H1 (cell line): ENCODE data around the gene ZNF70. TPM values are rescaled to one million over a fixed set of nuclear protein-coding genes. Genes with fewer than 3 reads are reported as not detected.

Source experiments
- CTCF ChIA-PET: fragments of 300-600 bp; sonication (Branson Sonifier 250); formaldehyde crosslinking; loops from one replicate; lab custom pipeline; 2021; ENCODE audit not compliant: partially characterized antibody; lab: Charles Lee
- POLR2A ChIA-PET: fragments of 300-600 bp; sonication (Branson Sonifier 250); formaldehyde crosslinking; loops from one replicate; lab custom pipeline; 2021; ENCODE audit warnings: inconsistent platforms; ENCODE audit not compliant: partially characterized antibody; lab: Charles Lee
- DNase-seq, 2 experiments: peaks; one replicate each; pipeline versions ENCODE4 v3.0.0 to v3.0.0-alpha.2; 2010 to 2022; ENCODE audit warnings: low spot score in 2 of 2, low read depth in 1 of 2, mixed read lengths in 1 of 2
- FAIRE-seq: peaks from 2 replicates; lab custom pipeline; 2011; peaks lifted over from hg19 to GRCh38; lab: Jason Lieb, UNC
- H2AFZ ChIP-seq: 2 replicates; pipeline ENCODE4 v1.8.1; 2012; ENCODE audit warnings: low read length, inconsistent platforms
- H2AK5ac ChIP-seq: 2 replicates; pipeline ENCODE4 v1.6.1; 2013; ENCODE audit warnings: low read depth, low read length
- H2BK120ac ChIP-seq: replicated peaks from 2 replicates; pipeline ENCODE3; 2013; ENCODE audit warnings: low read depth, low read length, inconsistent platforms
- H2BK12ac ChIP-seq: 2 replicates; pipeline ENCODE4 v1.6.1; 2013; ENCODE audit warnings: low read depth, low read length
- H2BK15ac ChIP-seq: 2 replicates; pipeline ENCODE4 v1.6.1; 2013; ENCODE audit warnings: low read length
- H2BK20ac ChIP-seq: 2 replicates; pipeline ENCODE4 v1.6.1; 2013; ENCODE audit warnings: low read length
- H2BK5ac ChIP-seq: 2 replicates; pipeline ENCODE4 v1.6.1; 2013; ENCODE audit warnings: low read depth, low read length
- H3K14ac ChIP-seq: 2 replicates; pipeline ENCODE4 v1.6.1; 2013; ENCODE audit warnings: inconsistent platforms; ENCODE audit not compliant: insufficient read length
- H3K18ac ChIP-seq: 2 replicates; pipeline ENCODE4 v1.6.1; 2013; ENCODE audit warnings: low read length; ENCODE audit errors: extremely low read depth
- H3K23ac ChIP-seq: 2 replicates; pipeline ENCODE4 v1.6.1; 2013; ENCODE audit warnings: inconsistent platforms; ENCODE audit not compliant: insufficient read length
- H3K23me2 ChIP-seq: 2 replicates; pipeline ENCODE4 v1.6.1; 2013; ENCODE audit warnings: low read depth, low read length
- H3K27ac ChIP-seq: 2 replicates; pipeline ENCODE4 v1.6.1; 2011; ENCODE audit warnings: low read depth, low read length, inconsistent platforms
- H3K27me3 ChIP-seq, 4 experiments: replicated peaks in 1 of 4; 1 replicate in 1 of 4; 2 replicates in 3 of 4; pipeline versions ENCODE4 v1.6.1 to v1.8.1; 2011 to 2013; ENCODE audit warnings: low read length in 3 of 4, mild to moderate bottlenecking in 3 of 4, inconsistent platforms in 2 of 4, mixed read lengths in 2 of 4, moderate library complexity in 1 of 4; ENCODE audit not compliant: control insufficient read depth in 3 of 4, insufficient read depth in 3 of 4; ENCODE audit errors: extremely low read depth in 1 of 4
- H3K36me3 ChIP-seq, 4 experiments: 2 replicates each; pipeline versions ENCODE4 v1.6.1 to v1.8.1; 2011 to 2013; ENCODE audit warnings: mild to moderate bottlenecking in 4 of 4, low read length in 3 of 4, moderate library complexity in 2 of 4, control low read depth in 1 of 4, inconsistent platforms in 1 of 4; ENCODE audit not compliant: insufficient read depth in 4 of 4, control insufficient read depth in 2 of 4
- H3K4ac ChIP-seq: replicated peaks from 2 replicates; pipeline ENCODE3; 2013; ENCODE audit warnings: low read length, low read depth, mixed read lengths, inconsistent platforms; ENCODE audit not compliant: insufficient read length
- H3K4me1 ChIP-seq, 4 experiments: replicated peaks in 1 of 4; 1 replicate in 1 of 4; 2 replicates in 3 of 4; pipeline versions ENCODE4 v1.6.1 to v1.8.1; 2011 to 2013; ENCODE audit warnings: low read length in 3 of 4, inconsistent platforms in 2 of 4, mixed read lengths in 1 of 4; ENCODE audit not compliant: insufficient read depth in 4 of 4, control insufficient read depth in 3 of 4
- H3K4me2 ChIP-seq, 2 experiments: 2 replicates each; pipeline versions ENCODE4 v1.6.1 to v1.8.1; 2011 to 2013; ENCODE audit warnings: low read depth in 2 of 2, low read length in 2 of 2, control low read depth in 1 of 2, inconsistent platforms in 1 of 2, mild to moderate bottlenecking in 1 of 2; ENCODE audit not compliant: insufficient read depth in 1 of 2
- H3K4me3 ChIP-seq, 4 experiments: fragments of 200-600, 300-600 bp in 1 of 4; sonication (generic), shearing (Covaris generic), sonication (Bioruptor Twin) in 1 of 4; 2 replicates each; pipeline versions ENCODE4 v1.5.1 to v1.8.1; 2011 to 2016; ENCODE audit warnings: low read length in 4 of 4, low read depth in 3 of 4, control low read depth in 2 of 4, inconsistent platforms in 2 of 4, mild to moderate bottlenecking in 2 of 4, mixed read lengths in 1 of 4, moderate library complexity in 1 of 4; ENCODE audit not compliant: insufficient read depth in 2 of 4; ENCODE audit errors: extremely low read depth in 1 of 4
- H3K56ac ChIP-seq: replicated peaks from 2 replicates; pipeline ENCODE3; 2013; ENCODE audit warnings: low read depth, mild to moderate bottlenecking, mixed read lengths, low read length, inconsistent platforms; ENCODE audit not compliant: insufficient read length
- H3K79me1 ChIP-seq: 2 replicates; pipeline ENCODE4 v1.6.1; 2013; ENCODE audit warnings: low read depth, low read length, control low read depth
- H3K79me2 ChIP-seq, 2 experiments: 2 replicates each; pipeline versions ENCODE4 v1.6.1 to v1.8.1; 2012 to 2013; ENCODE audit warnings: low read length in 2 of 2, mild to moderate bottlenecking in 2 of 2, inconsistent platforms in 1 of 2; ENCODE audit not compliant: insufficient read depth in 2 of 2, control insufficient read depth in 1 of 2
- H3K9ac ChIP-seq, 4 experiments: replicated peaks in 1 of 4; 1 replicate in 1 of 4; 2 replicates in 3 of 4; pipeline versions ENCODE4 v1.6.1 to v1.8.1; 2011 to 2013; ENCODE audit warnings: low read depth in 3 of 4, low read length in 3 of 4, control low read depth in 2 of 4, mild to moderate bottlenecking in 2 of 4, moderate library complexity in 2 of 4, inconsistent platforms in 1 of 4; ENCODE audit errors: extremely low read depth in 1 of 4
- H3K9me3 ChIP-seq, 2 experiments: 2 replicates each; pipeline versions ENCODE4 v1.6.1 to v1.8.1; 2012 to 2013; ENCODE audit warnings: mild to moderate bottlenecking in 2 of 2, moderate library complexity in 2 of 2, control low read depth in 1 of 2, inconsistent platforms in 1 of 2, low read depth in 1 of 2, low read length in 1 of 2, mixed read lengths in 1 of 2; ENCODE audit not compliant: insufficient read depth in 2 of 2
- H4K20me1 ChIP-seq, 2 experiments: replicated peaks in 1 of 2; 2 replicates each; pipeline versions ENCODE3 to v1.8.1; 2011 to 2013; ENCODE audit warnings: inconsistent platforms in 2 of 2, low read length in 2 of 2, mild to moderate bottlenecking in 1 of 2; ENCODE audit not compliant: insufficient read depth in 2 of 2, control insufficient read depth in 1 of 2
- H4K5ac ChIP-seq: 2 replicates; pipeline ENCODE4 v1.6.1; 2013; ENCODE audit warnings: low read length, low read depth, mixed read lengths, inconsistent platforms; ENCODE audit not compliant: insufficient read length
- H4K8ac ChIP-seq: 2 replicates; pipeline ENCODE4 v1.8.0; 2013; ENCODE audit warnings: mild to moderate bottlenecking, moderate library complexity, low read length, inconsistent platforms; ENCODE audit not compliant: insufficient read depth; ENCODE audit errors: extremely low read depth
- H4K91ac ChIP-seq: replicated peaks from 2 replicates; pipeline ENCODE3; 2013; ENCODE audit warnings: low read length, mixed read lengths, inconsistent platforms; ENCODE audit not compliant: insufficient read length
- JUN ChIP-seq: IDR thresholded peaks from 2 replicates; pipeline ENCODE4 v1.6.1; 2011; ENCODE audit warnings: low read depth, mild to moderate bottlenecking, improper control_type of control experiment, low read length
- WGBS, 2 experiments: shearing (Covaris generic) in 1 of 2; methylation state at CpG; one replicate each; pipeline versions ENCODE4 v1.1.6 to v1.1.7; 2013 to 2015; ENCODE audit warnings: low lambda C conversion rate in 2 of 2, mixed read lengths in 2 of 2, inconsistent platforms in 1 of 2, low coverage in 1 of 2, missing lambda C conversion rate in 1 of 2; ENCODE audit not compliant: insufficient replicate concordance in 2 of 2, insufficient coverage in 1 of 2, insufficient read length in 1 of 2; ENCODE audit errors: extremely low coverage in 1 of 2, missing lambda C conversion rate in 1 of 2; 5-methylcytosine and 5-hydroxymethylcytosine counted together
- polyA plus RNA-seq, 7 experiments: library from polyadenylated mRNA; depleted of rRNA in 3 of 7; stranded (reverse) in 5 of 7; unstranded in 2 of 7; fragments of >200 nt in 5 of 7; fragments of 200-250 nt in 2 of 7; gene quantifications; 1 replicate in 5 of 7; 2 replicates in 1 of 7; 4 replicates in 1 of 7; pipeline versions ENCODE4 v1.2.1 to v1.2.3, GENCODE V29; 2011 to 2013; ENCODE audit warnings: missing spikeins in 2 of 7, mixed read lengths in 2 of 7
- total RNA-seq: library from RNA; stranded (reverse); fragmentation: NEBNext Ultra II Directional; extraction: Animal tissue kit (Norgen Biotek cat#: 25700); gene quantifications from 2 replicates; pipeline ENCODE4 v1.2.1, GENCODE V29; 2021

The ZNF70 gene
- total and polyA plus RNA-seq, 2 of the 8 experiments (the other 6 are each of a cell fraction or from before 2014, with no cell fraction given) = 1.1 to 2.6 TPM

DNA sequence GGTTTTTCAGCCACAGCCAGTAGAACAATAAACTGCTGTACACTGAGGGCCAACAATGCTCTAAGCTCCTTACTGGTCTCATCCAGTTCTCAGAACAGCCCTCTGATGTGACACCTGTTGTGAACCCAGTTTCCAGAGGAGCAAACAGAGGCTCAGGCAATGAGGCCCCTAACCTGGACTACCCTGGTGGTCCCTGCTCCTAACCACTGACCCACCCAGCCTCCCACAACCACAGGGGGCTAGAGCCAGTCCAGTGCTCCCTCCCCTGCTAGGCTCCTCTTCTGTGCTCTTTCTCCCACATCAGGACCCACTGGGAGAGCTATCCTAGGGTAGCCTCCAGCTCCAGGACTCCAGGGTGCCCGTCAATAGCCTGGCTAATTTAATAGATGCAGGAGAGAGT is 31.8 kb upstream of the ZNF70 start:
- Histone ChIP-seq H2BK20ac (no peak overlapping the region), H2AFZ (no peak overlapping the region), H2BK15ac (no peak overlapping the region), H3K56ac (no peak overlapping the region), H3K27me3 (no peaks in the 10 kb centered on the region), H3K9ac (no peak overlapping the region), H4K91ac (no peak overlapping the region), H3K27ac (no peak overlapping the region), H3K4ac (no peak overlapping the region), H2BK5ac (no peak overlapping the region), H3K9me3 (no peaks in the 10 kb centered on the region), H3K4me1 (peaks cover 0 to 10% (median 4%) of the 10 kb centered on the region in 4 experiments; a peak in 3 of 7 replicates), H3K23me2 (peaks cover 3% of the 10 kb centered on the region; the same call in 1 of the 2 replicates), H3K23ac (no peak overlapping the region), H4K8ac (no peak overlapping the region), H2BK12ac (no peak overlapping the region), H3K4me2 (no peak overlapping the region), H2AK5ac (no peak overlapping the region), H4K5ac (no peak overlapping the region), H3K36me3 (no peaks in the 10 kb centered on the region)
- DNase-seq (no peak), FAIRE-seq (no peak)
- ChIA-PET CTCF (interaction anchor here (0.7 to 0.8 kb wide), 2 partner anchors 62 to 97 kb away, joined by 3 read pairs; no protein-coding TSS in a partner anchor), POLR2A (interaction anchor here (2.0 kb wide), 1 partner anchor 10 kb away, joined by 5 read pairs; the partner anchor contains the start of gene MMP11)
- TF ChIP-seq JUN = no peak
- TF ChIP-seq, all 59 proteins: peak for 0
- no peaks in the 10 kb centered on the region; the same call in 1 of the 2 replicates for H3K79me1 ChIP-seq
- H3K14ac ChIP-seq = no peak overlapping the region
- peaks cover 0 to 2% of the 10 kb centered on the region in 2 experiments for H4K20me1 ChIP-seq
- 82% methylated on average over 1 of the region's 1 CpG; no CpG with 5 or more reads in 1 of the 2 experiments for WGBS, 2 experiments
- H3K18ac ChIP-seq = no peak overlapping the region
- H3K79me2 ChIP-seq = peaks cover 3% of the 10 kb centered on the region in 2 experiments
- no peak overlapping the region for H2BK120ac ChIP-seq
- no peak overlapping the region for H3K4me3 ChIP-seq
